C4-2B (cell line): ENCODE data around the gene KANK2.

Source experiments
- CTCF ChIP-seq: fragments of 450-650 bp; conservative IDR thresholded peaks from 2 replicates; pipeline ENCODE4 v1.5.1; 2017; ENCODE audit warnings: mild to moderate bottlenecking
- ZFX ChIP-seq: fragments of 450-650 bp; IDR thresholded peaks from 2 replicates; pipeline ENCODE4 v1.6.1; 2017

- TF ChIP-seq CTCF, result no peak
- TF ChIP-seq ZFX, result no peak
Measured at GRCh38 chr19:11227195-11227886, 30.0 kb upstream of the KANK2 start.
